AG20443 (cell line): ENCODE data around the gene KIF19.

Experiments used
- DNase-seq: peaks from one replicate; pipeline ENCODE4 v3.0.0; 2012; ENCODE audit warnings: low spot score, mixed read lengths

The KIF19 gene

DNA sequence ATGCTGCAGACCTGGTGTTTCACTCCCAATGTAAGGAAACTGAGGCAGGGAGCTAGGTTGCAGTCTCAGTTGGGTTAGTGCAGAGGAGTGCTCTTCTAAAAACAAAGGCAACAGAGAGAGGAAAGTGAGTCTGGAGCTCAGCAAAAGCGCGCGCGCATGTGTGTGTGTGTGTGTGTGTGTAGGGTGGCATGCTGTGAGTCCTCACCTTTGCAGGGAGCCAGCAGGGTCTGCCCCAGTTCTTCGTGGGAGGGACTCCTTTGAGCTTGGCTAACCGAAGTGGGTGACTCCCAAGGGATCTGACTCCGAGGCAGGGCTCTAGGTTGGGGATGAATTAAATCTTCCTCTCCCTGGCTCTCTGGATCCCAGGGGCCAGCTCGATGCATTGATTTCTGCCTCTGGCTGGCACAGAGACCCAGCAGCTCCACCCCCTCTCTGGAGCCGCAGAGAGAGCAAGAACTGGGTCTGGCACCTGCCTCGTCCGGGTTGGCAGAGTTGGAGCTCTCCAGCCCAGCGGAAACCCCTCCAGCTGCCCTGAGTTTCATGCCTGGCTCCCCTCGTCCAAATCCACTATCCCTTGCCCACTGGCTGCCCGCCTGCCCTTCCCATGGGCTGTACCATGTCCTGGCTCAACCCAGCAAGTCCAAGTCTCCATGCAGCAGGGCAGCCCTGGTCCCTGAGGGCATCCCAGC is 36.9 kb downstream of the KIF19 start:
- no peak for DNase-seq

DNA sequence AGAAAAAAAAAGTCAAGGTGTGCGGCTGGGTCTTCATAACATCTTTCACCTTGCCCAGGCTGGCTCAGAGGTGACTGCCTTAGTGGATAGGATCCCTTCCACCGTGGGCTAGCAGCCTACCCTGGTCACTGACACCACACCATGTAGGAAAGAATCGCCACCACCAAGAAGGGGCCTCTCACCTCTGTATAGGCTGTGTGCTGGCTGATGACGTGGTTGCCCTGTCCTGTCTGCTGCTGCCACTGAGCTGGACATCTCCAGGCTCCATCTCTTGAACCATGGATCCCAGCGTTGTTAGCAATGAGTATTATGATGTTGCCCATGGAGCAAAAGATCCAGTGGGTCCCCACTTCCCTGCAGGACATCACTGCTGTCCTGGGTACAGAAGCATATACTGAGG is 41.2 kb downstream of the KIF19 start, which contains the start of gene GPR142:
TSS of gene GPR142 (plus strand) at position 301 of the 400 bp plus-strand sequence. CDS start 2,035 bp downstream, outside the sequence.
- DNase-seq, result no peak

DNA sequence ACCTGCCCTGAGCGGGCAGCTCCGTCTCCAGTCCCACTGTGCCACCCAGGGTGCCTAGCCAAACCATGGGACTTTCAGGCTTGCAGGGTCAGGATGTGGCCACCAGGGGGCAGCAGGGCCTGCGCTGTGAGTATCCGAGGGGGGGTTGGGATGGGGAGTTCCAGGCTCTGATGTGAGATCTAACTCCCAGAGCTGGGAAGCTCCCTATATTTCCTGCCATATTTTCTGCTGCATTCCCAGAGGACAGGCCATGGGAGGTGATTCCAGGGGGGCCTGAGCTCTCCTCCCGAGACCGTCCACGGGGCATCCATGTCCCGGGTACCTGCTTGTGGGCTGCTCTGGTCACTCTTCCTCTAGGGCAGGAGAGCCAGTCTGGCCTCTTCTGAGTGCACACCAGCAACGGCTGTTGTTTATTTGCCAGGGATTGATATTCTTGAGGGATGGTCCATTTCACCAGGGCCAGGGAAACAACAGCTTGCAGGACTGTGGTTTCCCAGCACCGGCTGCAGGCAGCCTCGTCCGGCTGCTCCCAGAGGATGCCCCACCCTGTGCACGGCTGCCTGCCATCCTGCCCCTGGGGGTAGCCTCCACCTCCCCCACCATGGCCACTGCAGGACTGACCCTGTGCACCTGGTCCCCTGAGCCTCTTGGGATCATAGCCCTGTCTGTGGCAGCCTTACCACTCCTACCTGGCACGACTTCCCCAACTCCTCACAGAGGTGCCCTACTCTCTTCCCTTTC is 42.5 kb downstream of the KIF19 start:
- peak; percentile 90 for DNase-seq

DNA sequence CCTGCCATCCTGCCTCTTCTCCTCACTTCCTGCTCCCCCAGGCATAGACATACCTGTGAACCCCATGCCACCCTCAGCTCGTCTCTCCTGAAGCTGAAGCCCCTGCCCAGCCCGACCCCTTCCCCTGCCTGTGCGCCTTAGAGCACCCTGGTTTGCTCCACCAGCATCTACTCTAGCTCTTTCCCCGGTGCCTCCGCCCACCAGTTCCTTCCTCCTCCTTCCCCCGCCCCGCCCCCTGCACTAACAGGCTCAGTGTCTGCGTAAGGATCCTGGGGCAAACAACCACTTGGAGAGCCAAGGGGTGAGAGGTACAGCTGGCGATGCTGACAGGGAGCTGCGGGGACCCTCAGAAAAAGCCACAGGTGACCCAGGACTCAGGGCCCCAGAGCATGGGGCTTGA is 43.2 kb downstream of the KIF19 start:
- DNase-seq, result no peak

DNA sequence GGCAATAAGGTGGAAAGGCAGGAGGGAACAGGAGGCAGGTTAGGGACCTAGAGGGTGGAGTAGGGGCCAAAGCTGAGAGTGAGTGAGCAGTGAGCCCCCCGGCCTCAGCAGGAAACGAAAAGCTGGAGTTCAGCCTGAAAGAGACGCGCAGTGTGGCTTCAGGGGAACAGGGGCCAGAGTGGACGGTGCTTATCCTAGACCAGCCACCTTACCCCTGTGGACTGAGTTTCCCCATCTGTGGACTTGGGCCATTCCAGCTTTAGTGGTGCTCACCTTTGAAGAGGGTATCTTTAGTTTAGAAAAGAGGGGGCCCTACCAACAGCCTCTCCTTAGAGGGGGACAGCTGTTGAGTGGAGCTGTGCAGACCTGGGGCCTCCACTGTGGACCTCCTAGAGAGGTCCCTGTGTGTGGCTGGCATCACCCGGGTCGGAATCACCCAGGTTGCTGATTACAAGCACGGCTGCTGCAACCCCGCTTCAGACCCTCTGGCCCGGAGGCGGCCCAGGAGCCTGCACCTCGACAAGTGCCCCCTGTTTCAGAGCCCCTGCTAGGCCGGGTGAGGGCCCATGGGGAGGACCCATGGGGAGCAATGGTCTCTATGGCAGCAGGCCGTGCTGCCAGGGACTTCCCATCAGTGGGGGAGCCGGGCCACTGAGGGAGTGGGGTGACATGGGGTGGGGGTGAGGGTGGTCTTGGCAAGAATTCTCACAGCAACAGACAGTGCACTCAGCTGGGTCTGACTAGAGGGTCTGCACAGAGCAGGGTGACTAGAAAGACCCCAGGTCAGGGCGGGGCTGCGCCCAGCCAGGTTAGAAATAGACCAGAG is 43.9 kb downstream of the KIF19 start:
- no peak for DNase-seq

DNA sequence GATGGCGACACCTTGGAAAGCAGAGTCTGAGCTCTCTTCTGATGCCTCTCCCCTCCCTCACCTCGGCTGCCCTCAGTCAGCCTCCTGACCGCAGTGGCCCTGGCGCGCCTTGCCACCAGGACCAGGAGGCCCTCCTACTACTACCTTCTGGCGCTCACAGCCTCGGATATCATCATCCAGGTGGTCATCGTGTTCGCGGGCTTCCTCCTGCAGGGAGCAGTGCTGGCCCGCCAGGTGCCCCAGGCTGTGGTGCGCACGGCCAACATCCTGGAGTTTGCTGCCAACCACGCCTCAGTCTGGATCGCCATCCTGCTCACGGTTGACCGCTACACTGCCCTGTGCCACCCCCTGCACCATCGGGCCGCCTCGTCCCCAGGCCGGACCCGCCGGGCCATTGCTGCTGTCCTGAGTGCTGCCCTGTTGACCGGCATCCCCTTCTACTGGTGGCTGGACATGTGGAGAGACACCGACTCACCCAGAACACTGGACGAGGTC is 45.7 kb downstream of the KIF19 start:
- DNase-seq, result no peak

DNA sequence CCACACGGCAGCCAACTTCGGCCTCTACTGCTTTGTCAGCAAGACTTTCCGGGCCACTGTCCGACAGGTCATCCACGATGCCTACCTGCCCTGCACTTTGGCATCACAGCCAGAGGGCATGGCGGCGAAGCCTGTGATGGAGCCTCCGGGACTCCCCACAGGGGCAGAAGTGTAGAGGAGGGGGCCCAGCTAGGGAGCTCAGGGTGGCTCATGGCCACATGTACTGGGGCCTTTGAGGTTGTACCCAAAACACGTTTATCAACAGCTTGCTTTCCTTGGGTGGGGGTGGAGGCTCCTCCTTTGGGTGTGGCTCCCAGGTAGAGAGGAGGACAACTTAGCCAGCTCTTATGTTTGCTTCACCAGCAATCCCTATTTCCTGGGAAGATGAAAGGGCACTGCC is 46.4 kb downstream of the KIF19 start:
- DNase-seq, result no peak

DNA sequence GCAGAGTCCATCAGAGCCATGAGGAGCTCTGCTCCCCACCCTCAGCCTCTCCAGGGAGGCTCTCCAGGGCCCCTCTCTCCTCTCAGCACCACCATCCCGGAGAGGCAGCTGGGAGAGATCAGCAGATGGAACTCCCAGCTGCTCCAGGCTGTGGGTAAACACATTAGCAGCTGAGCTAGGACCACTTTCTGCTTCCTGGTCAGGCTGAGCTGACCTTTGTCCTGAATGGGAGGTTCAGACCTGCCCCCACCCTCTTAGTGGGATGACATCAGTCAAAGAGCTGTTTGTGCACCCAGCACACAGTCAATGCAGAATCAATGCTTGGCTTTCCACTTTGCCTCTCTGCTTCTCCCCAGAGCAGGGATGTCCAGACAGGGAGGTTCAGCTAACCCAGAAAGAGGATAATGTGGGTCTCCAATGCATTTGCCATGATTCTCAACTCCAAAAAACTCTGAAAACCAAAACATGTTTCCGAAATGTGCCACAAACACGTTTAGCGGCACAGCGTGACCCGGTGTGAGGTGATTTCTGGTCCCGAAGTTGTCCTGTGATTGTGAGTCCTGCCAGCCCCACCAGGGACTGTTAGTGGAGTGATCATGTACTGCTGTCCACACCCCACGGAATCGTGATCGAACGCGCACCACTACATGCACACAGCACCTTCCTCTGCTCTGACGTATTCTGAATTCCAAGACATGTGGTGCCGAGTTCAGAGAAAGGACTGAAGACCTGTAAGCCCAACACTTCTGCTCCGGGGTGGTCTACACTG is 48.0 kb downstream of the KIF19 start:
- no peak for DNase-seq

DNA sequence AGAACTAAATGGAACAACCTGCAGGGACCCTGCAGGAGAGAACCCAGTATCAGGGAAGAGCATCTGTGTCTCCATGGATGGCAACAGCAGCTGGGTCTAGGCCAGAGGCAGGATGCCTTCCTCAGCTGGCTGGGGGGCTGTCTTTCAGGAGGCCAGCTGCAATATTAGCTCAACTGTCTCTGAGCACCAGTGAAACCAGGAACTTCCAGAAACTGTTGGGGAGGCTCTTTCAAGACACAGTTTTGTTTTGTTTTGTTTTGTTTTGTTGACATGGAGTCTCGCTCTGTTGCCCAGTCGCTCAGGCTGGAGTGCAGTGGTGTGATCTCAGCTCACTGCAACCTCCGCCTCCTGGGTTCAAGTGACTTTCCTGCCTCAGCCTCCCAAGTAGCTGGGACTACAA is 48.8 kb downstream of the KIF19 start:
- no peak for DNase-seq

DNA sequence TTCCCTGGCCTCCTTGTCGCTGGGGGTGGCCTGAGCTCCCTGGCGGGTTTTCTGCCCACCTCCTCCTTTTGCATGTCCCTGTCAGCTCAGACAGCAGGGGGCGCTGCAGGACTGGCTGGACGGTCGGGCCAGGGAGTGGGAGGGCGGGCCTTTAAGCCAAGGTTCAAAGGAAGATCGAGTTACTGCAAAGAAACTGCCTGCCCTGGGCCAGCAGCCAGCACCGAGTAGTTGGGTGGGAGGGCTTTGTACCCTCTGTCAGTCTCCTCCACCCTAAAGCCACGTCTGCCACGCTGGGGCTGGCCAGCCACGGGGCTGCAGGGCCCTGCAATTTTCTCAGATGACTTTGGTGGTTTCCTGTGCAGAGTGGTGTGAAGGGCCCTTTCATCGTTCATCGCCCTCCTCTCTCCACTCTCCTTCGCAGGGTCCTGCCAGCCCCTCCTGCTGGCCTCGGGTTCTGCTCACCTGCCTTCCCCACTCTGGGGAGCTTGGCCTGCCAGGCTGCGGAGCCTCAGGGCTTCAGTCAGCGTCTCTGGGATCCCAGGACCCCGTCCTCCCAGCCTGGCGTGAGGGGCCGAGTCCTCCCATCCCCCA is 53.6 kb downstream of the KIF19 start:
- peak; percentile 92 for DNase-seq

DNA sequence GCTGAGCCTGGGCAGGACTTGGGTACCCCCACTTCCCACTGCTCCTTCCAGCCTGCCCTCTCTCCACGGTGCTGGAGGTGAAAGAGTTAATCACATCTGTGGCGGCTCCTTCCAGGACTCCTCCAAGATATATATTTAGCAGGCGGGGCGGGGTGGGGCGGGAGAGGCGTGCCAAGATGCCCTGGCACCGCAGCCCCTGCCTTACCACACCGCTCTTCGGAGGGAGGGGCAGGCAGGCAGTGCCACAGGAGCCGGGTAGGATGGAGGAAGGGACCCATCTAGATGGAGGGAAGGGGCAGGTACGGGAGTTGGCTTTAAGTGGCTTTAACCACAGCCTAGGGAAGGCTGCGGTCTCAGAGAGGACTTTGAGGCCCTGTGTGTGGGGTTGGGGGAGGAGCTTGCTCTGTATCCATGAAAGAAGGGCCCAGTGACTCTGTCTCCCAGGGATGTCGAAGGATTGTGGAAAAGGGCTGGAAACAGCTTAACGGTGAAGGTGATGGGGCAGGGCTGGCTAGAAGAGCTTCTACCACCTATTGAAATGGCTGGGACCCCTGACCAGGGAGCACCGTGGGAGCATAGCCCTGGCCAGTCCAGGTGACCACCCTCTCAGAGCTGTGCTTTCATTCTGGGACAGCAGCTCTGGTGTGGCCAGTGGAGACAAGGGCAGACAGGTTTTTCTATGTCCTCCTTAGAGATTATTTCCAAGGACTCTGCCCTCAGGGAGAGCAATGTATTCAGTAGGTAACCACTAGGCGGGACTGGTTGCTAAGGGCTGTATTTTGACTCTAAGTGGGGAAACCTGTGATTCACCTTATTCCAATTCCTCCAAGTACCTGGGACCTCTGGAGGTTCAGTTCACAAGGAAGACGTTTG is 54.3 kb downstream of the KIF19 start:
- no peak for DNase-seq

DNA sequence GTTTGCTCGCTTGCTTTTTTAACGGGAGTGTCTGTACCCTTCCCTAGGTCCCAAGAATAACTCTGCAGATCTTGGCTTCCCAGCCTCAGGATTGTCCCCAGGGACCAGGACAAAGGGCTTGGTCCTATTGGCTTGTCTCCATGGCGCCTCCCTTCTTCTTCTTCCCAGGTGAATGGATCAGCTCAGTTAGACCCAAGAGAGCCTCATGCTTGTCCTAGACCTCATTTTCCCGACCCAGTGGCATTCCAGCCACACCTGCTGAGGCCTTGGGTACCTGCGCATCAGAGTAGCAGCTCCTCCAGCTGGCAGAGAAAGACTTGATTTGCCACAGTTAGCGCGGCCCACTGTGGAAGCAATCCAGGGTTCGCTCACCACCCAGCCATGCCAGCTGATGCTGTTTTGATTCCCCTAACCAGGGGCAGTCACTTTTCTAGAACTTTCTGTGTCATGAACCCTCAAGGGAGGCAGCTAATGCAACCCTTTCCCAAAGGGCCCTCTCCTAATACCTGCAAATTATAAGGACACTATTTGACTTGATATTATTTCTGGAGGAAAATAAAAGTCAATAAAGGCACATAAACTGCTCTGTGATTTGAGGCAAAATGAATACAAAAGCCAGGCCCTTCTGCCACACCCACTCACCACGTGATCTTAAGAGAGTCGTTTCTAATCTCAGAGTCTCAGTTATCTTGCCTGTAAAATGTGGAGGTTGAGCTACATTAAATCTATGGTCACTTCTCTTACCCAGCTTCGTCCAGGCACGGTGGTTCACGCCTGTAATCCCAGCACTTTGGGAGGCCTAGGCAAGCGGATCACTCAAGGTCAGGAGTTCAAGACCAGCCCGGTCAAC is 55.2 kb downstream of the KIF19 start:
- DNase-seq, result no peak

DNA sequence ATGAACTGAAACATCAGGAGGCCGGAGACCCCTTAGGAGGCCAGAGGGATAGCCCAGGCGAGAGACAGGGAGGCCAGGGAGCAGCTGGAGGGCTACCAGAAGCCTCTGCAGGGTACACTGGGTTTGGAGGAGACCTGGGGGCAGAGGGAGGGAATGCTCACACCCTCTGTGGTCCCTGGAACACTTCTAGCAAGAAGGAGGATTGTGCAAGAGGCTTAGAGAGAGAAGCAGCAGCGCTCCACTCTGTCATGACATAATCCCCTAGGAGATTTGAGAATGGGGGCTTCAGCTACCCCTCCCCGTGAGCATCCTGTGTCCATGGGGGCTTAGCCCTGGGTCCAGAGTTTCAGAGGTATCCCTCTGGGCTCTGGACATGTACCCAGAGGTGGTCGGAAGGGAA is 57.1 kb downstream of the KIF19 start:
- DNase-seq, result no peak

DNA sequence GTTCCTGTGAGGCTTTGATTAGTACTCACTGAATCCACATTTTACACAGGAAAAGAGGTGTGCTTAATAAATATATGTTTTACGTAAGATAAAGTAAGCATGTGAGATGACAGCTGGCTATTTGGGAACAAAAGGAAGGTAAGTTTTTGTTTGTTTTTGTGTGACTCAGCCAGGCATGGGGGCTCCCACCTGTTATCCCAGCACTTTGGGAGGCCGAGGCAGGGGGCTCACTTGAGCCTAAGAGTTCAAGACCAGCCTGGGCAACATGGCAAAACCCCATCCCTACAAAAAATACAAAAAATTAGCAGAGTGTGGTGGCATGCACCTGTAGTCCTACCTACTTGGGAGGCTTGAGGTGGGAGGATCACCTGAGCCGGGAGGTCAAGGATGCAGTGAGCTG is 59.2 kb downstream of the KIF19 start:
- DNase-seq, result no peak

DNA sequence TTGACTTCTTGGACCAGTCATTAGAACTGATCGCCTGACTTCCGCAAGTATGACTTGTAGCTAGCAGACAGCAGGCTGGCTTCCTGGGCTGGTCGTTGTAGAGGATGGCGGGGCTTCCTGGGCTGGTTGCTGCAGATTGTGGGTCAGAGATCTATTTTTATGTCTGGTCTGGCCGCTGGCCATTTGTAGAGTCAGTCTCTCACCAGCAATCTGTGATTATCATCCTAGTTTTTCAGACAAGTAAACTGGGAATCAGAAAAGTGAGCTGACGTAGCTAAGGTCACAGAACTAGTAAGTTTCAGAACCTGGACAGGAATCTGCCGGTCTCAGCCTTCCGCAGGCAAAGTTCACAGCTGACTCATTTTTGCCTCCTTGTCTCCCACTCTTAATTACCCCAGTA is 60.4 kb downstream of the KIF19 start:
- no peak for DNase-seq

DNA sequence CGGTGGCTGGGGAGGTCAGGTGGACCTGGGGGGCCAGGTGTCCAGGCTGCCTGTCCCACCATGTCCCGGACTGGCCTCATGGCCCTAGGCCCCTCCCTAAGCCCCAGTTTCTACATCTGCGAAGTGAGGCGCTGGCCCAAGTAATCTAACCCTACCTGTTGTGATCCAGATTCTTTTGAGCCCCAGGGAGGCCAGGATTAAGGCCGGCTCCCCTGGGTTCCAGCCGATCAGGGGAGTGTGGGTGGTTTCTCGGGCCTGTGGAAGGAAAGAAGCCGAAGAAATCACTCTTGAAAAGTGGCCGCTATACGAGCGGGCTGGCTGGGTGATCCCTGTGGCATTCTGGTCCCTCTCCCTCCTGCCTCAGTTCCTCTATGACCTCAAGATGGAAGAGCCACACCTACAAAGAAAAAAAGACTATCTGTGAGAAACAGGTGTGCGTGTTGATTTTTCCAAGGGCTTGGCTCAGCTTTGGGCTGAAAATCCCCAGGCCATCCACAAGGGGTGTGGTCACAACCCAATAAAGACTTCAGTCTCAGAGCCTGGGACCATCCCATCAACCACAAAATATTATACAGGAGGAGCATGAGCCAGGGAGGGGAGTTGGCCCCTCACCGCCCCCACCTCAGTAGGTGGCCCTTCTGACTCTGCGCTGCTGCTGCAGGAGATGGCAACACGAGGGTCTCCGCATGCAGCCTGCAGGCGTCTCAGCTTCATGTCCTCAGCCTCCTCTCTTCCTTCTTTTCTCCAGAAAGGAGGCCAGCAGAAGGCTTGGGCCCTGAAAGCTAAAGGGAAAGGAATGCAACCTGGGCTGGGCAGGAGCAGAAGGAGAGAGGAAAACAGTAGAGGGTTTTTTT is 61.6 kb downstream of the KIF19 start:
- no peak for DNase-seq

DNA sequence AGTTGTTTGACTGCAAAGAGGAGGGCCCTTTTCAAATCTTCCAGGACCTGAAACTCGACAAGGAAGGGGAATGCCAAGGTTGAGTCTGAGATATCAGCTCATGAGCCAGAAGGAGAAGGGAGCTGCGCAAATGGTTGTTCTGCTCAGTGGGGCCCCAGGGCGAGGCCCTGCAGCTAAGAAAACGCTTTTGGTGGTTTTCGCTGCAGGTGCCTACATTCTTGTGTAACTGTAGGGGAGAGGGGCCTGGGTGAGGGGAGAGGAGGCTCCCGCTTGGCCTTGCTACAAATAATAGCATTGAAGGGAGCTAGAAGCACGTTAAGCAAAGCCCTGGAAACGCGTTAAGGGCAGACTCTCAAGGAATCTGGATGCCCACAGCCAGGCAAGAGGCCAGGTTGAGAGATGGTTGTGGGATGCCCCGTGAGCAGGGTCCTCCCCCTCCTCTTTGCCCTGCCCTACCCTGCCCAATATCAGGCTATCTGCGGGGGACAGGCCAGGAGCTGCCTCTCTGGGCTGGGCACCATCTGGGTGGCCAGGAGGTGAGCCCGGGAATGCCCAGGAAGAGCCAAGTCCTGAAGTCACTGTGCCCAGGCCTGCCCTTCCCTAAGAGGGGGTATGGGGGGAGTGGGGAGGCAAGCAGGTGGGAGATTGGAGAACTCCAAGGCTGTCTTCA is 63.2 kb downstream of the KIF19 start:
- no peak for DNase-seq
